Measurements from ENCODE around the gene ZNF581.

The ZNF581 gene

GRCh38 chr19:55611300-55611982, 32.0 kb upstream of the ZNF581 start:
- DNase-seq (ENCODE audit: low read depth in 2 of 2), result no peak

- DNase-seq (ENCODE audit: low read depth in 2 of 2), result no peak
Measured at GRCh38 chr19:55611983-55612645, 31.3 kb upstream of the ZNF581 start.

- DNase-seq (ENCODE audit: low read depth in 2 of 2), result no peak
Measured at GRCh38 chr19:55613396-55613795, 30.1 kb upstream of the ZNF581 start.

GRCh38 chr19:55613930-55614710, 29.3 kb upstream of the ZNF581 start:
- no peak for DNase-seq (ENCODE audit: low read depth in 2 of 2)

GRCh38 chr19:55614711-55615542, 28.5 kb upstream of the ZNF581 start:
- DNase-seq (ENCODE audit: low read depth in 2 of 2), result no peak

GRCh38 chr19:55615543-55616394, 27.7 kb upstream of the ZNF581 start:
- DNase-seq (ENCODE audit: low read depth in 2 of 2), result no peak

GRCh38 chr19:55616395-55616875, 27.0 kb upstream of the ZNF581 start:
- no peak for DNase-seq (ENCODE audit: low read depth in 2 of 2)

- no peak for DNase-seq (ENCODE audit: low read depth in 2 of 2)
Measured at GRCh38 chr19:55617426-55617825, 26.0 kb upstream of the ZNF581 start.

GRCh38 chr19:55618426-55618825, 25.0 kb upstream of the ZNF581 start:
- no peak for DNase-seq (ENCODE audit: low read depth in 2 of 2)

- no peak for DNase-seq (ENCODE audit: low read depth in 2 of 2)
Measured at GRCh38 chr19:55619286-55619685, 24.2 kb upstream of the ZNF581 start.

GRCh38 chr19:55620410-55621204, 22.8 kb upstream of the ZNF581 start:
- peak in 1 of 2 experiments; percentile 79 for DNase-seq (ENCODE audit: low read depth in 2 of 2)

GRCh38 chr19:55621205-55621672, 22.2 kb upstream of the ZNF581 start:
- no peak for DNase-seq (ENCODE audit: low read depth in 2 of 2)

GRCh38 chr19:55621673-55622231, 21.7 kb upstream of the ZNF581 start:
- DNase-seq (ENCODE audit: low read depth in 2 of 2), result no peak

GRCh38 chr19:55622242-55622969, 21.0 kb upstream of the ZNF581 start:
- DNase-seq (ENCODE audit: low read depth in 2 of 2), result no peak

GRCh38 chr19:55623130-55623529, 20.3 kb upstream of the ZNF581 start:
- DNase-seq (ENCODE audit: low read depth in 2 of 2), result no peak

GRCh38 chr19:55623561-55623960, 19.9 kb upstream of the ZNF581 start:
- no peak for DNase-seq (ENCODE audit: low read depth in 2 of 2)

- DNase-seq (ENCODE audit: low read depth in 2 of 2), result peak; percentile 79
Measured at GRCh38 chr19:55624109-55625003, 19.1 kb upstream of the ZNF581 start, which contains the start of gene ZNF784. TSS of gene ZNF784 (minus strand) at chr19:55624566. CDS start at chr19:55624561, 5 bp downstream.

GRCh38 chr19:55625004-55625326, 18.5 kb upstream of the ZNF581 start:
- no peak for DNase-seq (ENCODE audit: low read depth in 2 of 2)

All from fibroblast of skin of left biceps (primary cell).